H1 (cell line): ENCODE measurements around the gene CCL3. TPM values are rescaled to one million over a fixed set of nuclear protein-coding genes. Genes with fewer than 3 reads are reported as not detected.

Source experiments
- CTCF ChIA-PET: fragments of 300-600 bp; sonication (Branson Sonifier 250); formaldehyde crosslinking; loops from one replicate; lab custom pipeline; 2021; ENCODE audit not compliant: partially characterized antibody; lab: Charles Lee
- POLR2A ChIA-PET: fragments of 300-600 bp; sonication (Branson Sonifier 250); formaldehyde crosslinking; loops from one replicate; lab custom pipeline; 2021; ENCODE audit warnings: inconsistent platforms; ENCODE audit not compliant: partially characterized antibody; lab: Charles Lee
- DNase-seq, 2 experiments: peaks; one replicate each; pipeline versions ENCODE4 v3.0.0 to v3.0.0-alpha.2; 2010 to 2022; ENCODE audit warnings: low spot score in 2 of 2, low read depth in 1 of 2, mixed read lengths in 1 of 2
- FAIRE-seq: peaks from 2 replicates; lab custom pipeline; 2011; peaks lifted over from hg19 to GRCh38; lab: Jason Lieb, UNC
- H2AFZ ChIP-seq: 2 replicates; pipeline ENCODE4 v1.8.1; 2012; ENCODE audit warnings: low read length, inconsistent platforms
- H2AK5ac ChIP-seq: 2 replicates; pipeline ENCODE4 v1.6.1; 2013; ENCODE audit warnings: low read depth, low read length
- H2BK120ac ChIP-seq: replicated peaks from 2 replicates; pipeline ENCODE3; 2013; ENCODE audit warnings: low read depth, low read length, inconsistent platforms
- H2BK12ac ChIP-seq: 2 replicates; pipeline ENCODE4 v1.6.1; 2013; ENCODE audit warnings: low read depth, low read length
- H2BK15ac ChIP-seq: 2 replicates; pipeline ENCODE4 v1.6.1; 2013; ENCODE audit warnings: low read length
- H2BK20ac ChIP-seq: 2 replicates; pipeline ENCODE4 v1.6.1; 2013; ENCODE audit warnings: low read length
- H2BK5ac ChIP-seq: 2 replicates; pipeline ENCODE4 v1.6.1; 2013; ENCODE audit warnings: low read depth, low read length
- H3K14ac ChIP-seq: 2 replicates; pipeline ENCODE4 v1.6.1; 2013; ENCODE audit warnings: inconsistent platforms; ENCODE audit not compliant: insufficient read length
- H3K18ac ChIP-seq: 2 replicates; pipeline ENCODE4 v1.6.1; 2013; ENCODE audit warnings: low read length; ENCODE audit errors: extremely low read depth
- H3K23ac ChIP-seq: 2 replicates; pipeline ENCODE4 v1.6.1; 2013; ENCODE audit warnings: inconsistent platforms; ENCODE audit not compliant: insufficient read length
- H3K23me2 ChIP-seq: 2 replicates; pipeline ENCODE4 v1.6.1; 2013; ENCODE audit warnings: low read depth, low read length
- H3K27ac ChIP-seq: 2 replicates; pipeline ENCODE4 v1.6.1; 2011; ENCODE audit warnings: low read depth, low read length, inconsistent platforms
- H3K27me3 ChIP-seq, 4 experiments: replicated peaks in 1 of 4; 1 replicate in 1 of 4; 2 replicates in 3 of 4; pipeline versions ENCODE4 v1.6.1 to v1.8.1; 2011 to 2013; ENCODE audit warnings: low read length in 3 of 4, mild to moderate bottlenecking in 3 of 4, inconsistent platforms in 2 of 4, mixed read lengths in 2 of 4, moderate library complexity in 1 of 4; ENCODE audit not compliant: control insufficient read depth in 3 of 4, insufficient read depth in 3 of 4; ENCODE audit errors: extremely low read depth in 1 of 4
- H3K36me3 ChIP-seq, 4 experiments: 2 replicates each; pipeline versions ENCODE4 v1.6.1 to v1.8.1; 2011 to 2013; ENCODE audit warnings: mild to moderate bottlenecking in 4 of 4, low read length in 3 of 4, moderate library complexity in 2 of 4, control low read depth in 1 of 4, inconsistent platforms in 1 of 4; ENCODE audit not compliant: insufficient read depth in 4 of 4, control insufficient read depth in 2 of 4
- H3K4ac ChIP-seq: replicated peaks from 2 replicates; pipeline ENCODE3; 2013; ENCODE audit warnings: low read length, low read depth, mixed read lengths, inconsistent platforms; ENCODE audit not compliant: insufficient read length
- H3K4me1 ChIP-seq, 4 experiments: replicated peaks in 1 of 4; 1 replicate in 1 of 4; 2 replicates in 3 of 4; pipeline versions ENCODE4 v1.6.1 to v1.8.1; 2011 to 2013; ENCODE audit warnings: low read length in 3 of 4, inconsistent platforms in 2 of 4, mixed read lengths in 1 of 4; ENCODE audit not compliant: insufficient read depth in 4 of 4, control insufficient read depth in 3 of 4
- H3K4me2 ChIP-seq, 2 experiments: 2 replicates each; pipeline versions ENCODE4 v1.6.1 to v1.8.1; 2011 to 2013; ENCODE audit warnings: low read depth in 2 of 2, low read length in 2 of 2, control low read depth in 1 of 2, inconsistent platforms in 1 of 2, mild to moderate bottlenecking in 1 of 2; ENCODE audit not compliant: insufficient read depth in 1 of 2
- H3K4me3 ChIP-seq, 4 experiments: fragments of 200-600, 300-600 bp in 1 of 4; sonication (generic), shearing (Covaris generic), sonication (Bioruptor Twin) in 1 of 4; 2 replicates each; pipeline versions ENCODE4 v1.5.1 to v1.8.1; 2011 to 2016; ENCODE audit warnings: low read length in 4 of 4, low read depth in 3 of 4, control low read depth in 2 of 4, inconsistent platforms in 2 of 4, mild to moderate bottlenecking in 2 of 4, mixed read lengths in 1 of 4, moderate library complexity in 1 of 4; ENCODE audit not compliant: insufficient read depth in 2 of 4; ENCODE audit errors: extremely low read depth in 1 of 4
- H3K56ac ChIP-seq: replicated peaks from 2 replicates; pipeline ENCODE3; 2013; ENCODE audit warnings: low read depth, mild to moderate bottlenecking, mixed read lengths, low read length, inconsistent platforms; ENCODE audit not compliant: insufficient read length
- H3K79me1 ChIP-seq: 2 replicates; pipeline ENCODE4 v1.6.1; 2013; ENCODE audit warnings: low read depth, low read length, control low read depth
- H3K79me2 ChIP-seq, 2 experiments: 2 replicates each; pipeline versions ENCODE4 v1.6.1 to v1.8.1; 2012 to 2013; ENCODE audit warnings: low read length in 2 of 2, mild to moderate bottlenecking in 2 of 2, inconsistent platforms in 1 of 2; ENCODE audit not compliant: insufficient read depth in 2 of 2, control insufficient read depth in 1 of 2
- H3K9ac ChIP-seq, 4 experiments: replicated peaks in 1 of 4; 1 replicate in 1 of 4; 2 replicates in 3 of 4; pipeline versions ENCODE4 v1.6.1 to v1.8.1; 2011 to 2013; ENCODE audit warnings: low read depth in 3 of 4, low read length in 3 of 4, control low read depth in 2 of 4, mild to moderate bottlenecking in 2 of 4, moderate library complexity in 2 of 4, inconsistent platforms in 1 of 4; ENCODE audit errors: extremely low read depth in 1 of 4
- H3K9me3 ChIP-seq, 2 experiments: 2 replicates each; pipeline versions ENCODE4 v1.6.1 to v1.8.1; 2012 to 2013; ENCODE audit warnings: mild to moderate bottlenecking in 2 of 2, moderate library complexity in 2 of 2, control low read depth in 1 of 2, inconsistent platforms in 1 of 2, low read depth in 1 of 2, low read length in 1 of 2, mixed read lengths in 1 of 2; ENCODE audit not compliant: insufficient read depth in 2 of 2
- H4K20me1 ChIP-seq, 2 experiments: replicated peaks in 1 of 2; 2 replicates each; pipeline versions ENCODE3 to v1.8.1; 2011 to 2013; ENCODE audit warnings: inconsistent platforms in 2 of 2, low read length in 2 of 2, mild to moderate bottlenecking in 1 of 2; ENCODE audit not compliant: insufficient read depth in 2 of 2, control insufficient read depth in 1 of 2
- H4K5ac ChIP-seq: 2 replicates; pipeline ENCODE4 v1.6.1; 2013; ENCODE audit warnings: low read length, low read depth, mixed read lengths, inconsistent platforms; ENCODE audit not compliant: insufficient read length
- H4K8ac ChIP-seq: 2 replicates; pipeline ENCODE4 v1.8.0; 2013; ENCODE audit warnings: mild to moderate bottlenecking, moderate library complexity, low read length, inconsistent platforms; ENCODE audit not compliant: insufficient read depth; ENCODE audit errors: extremely low read depth
- H4K91ac ChIP-seq: replicated peaks from 2 replicates; pipeline ENCODE3; 2013; ENCODE audit warnings: low read length, mixed read lengths, inconsistent platforms; ENCODE audit not compliant: insufficient read length
- GTF2F1 ChIP-seq: IDR thresholded peaks from 2 replicates; pipeline ENCODE4 v1.6.1; 2012; ENCODE audit warnings: low read depth, low read length, improper control_type of control experiment, borderline replicate concordance
- NRF1 ChIP-seq: IDR thresholded peaks from 2 replicates; pipeline ENCODE4 v1.6.1; 2011; ENCODE audit warnings: mild to moderate bottlenecking, low read depth, low read length, improper control_type of control experiment
- POLR2AphosphoS5 ChIP-seq: IDR thresholded peaks from 2 replicates; pipeline ENCODE4 v1.6.1; 2011; ENCODE audit warnings: low read depth, low read length
- POU5F1 ChIP-seq: IDR thresholded peaks from 2 replicates; pipeline ENCODE4 v1.6.1; 2011; ENCODE audit warnings: low read depth, mild to moderate bottlenecking, low read length, moderate library complexity
- SIRT6 ChIP-seq: IDR thresholded peaks from one replicate; pipeline ENCODE4 v1.7.1; 2012; ENCODE audit warnings: low read length, inconsistent platforms
- SIX5 ChIP-seq: IDR thresholded peaks from 2 replicates; pipeline ENCODE4 v1.6.1; 2011; ENCODE audit warnings: mild to moderate bottlenecking, low read depth, low read length
- ZNF274 ChIP-seq: IDR thresholded peaks from 2 replicates; pipeline ENCODE4 v1.7.0; 2012; ENCODE audit warnings: low read length, borderline replicate concordance; ENCODE audit errors: extremely low read depth
- WGBS, 2 experiments: shearing (Covaris generic) in 1 of 2; methylation state at CpG; one replicate each; pipeline versions ENCODE4 v1.1.6 to v1.1.7; 2013 to 2015; ENCODE audit warnings: low lambda C conversion rate in 2 of 2, mixed read lengths in 2 of 2, inconsistent platforms in 1 of 2, low coverage in 1 of 2, missing lambda C conversion rate in 1 of 2; ENCODE audit not compliant: insufficient replicate concordance in 2 of 2, insufficient coverage in 1 of 2, insufficient read length in 1 of 2; ENCODE audit errors: extremely low coverage in 1 of 2, missing lambda C conversion rate in 1 of 2; 5-methylcytosine and 5-hydroxymethylcytosine counted together
- polyA plus RNA-seq, 7 experiments: library from polyadenylated mRNA; depleted of rRNA in 3 of 7; stranded (reverse) in 5 of 7; unstranded in 2 of 7; fragments of >200 nt in 5 of 7; fragments of 200-250 nt in 2 of 7; gene quantifications; 1 replicate in 5 of 7; 2 replicates in 1 of 7; 4 replicates in 1 of 7; pipeline versions ENCODE4 v1.2.1 to v1.2.3, GENCODE V29; 2011 to 2013; ENCODE audit warnings: missing spikeins in 2 of 7, mixed read lengths in 2 of 7
- total RNA-seq: library from RNA; stranded (reverse); fragmentation: NEBNext Ultra II Directional; extraction: Animal tissue kit (Norgen Biotek cat#: 25700); gene quantifications from 2 replicates; pipeline ENCODE4 v1.2.1, GENCODE V29; 2021

CCL3 gene
- total and polyA plus RNA-seq, 2 of the 8 experiments (the other 6 are each of a cell fraction or from before 2014, with no cell fraction given), result not detected

- Histone ChIP-seq H4K91ac (no peak overlapping the region), H3K9ac (no peak overlapping the region), H2BK15ac (no peak overlapping the region), H3K4me2 (no peak overlapping the region), H2BK5ac (no peak overlapping the region), H4K5ac (no peak overlapping the region), H3K36me3 (no peaks in the 10 kb centered on the region), H3K9me3 (no peaks in the 10 kb centered on the region), H3K27ac (no peak overlapping the region), H3K23ac (no peak overlapping the region), H3K14ac (no peak overlapping the region), H2BK12ac (no peak overlapping the region), H3K23me2 (no peaks in the 10 kb centered on the region), H2BK20ac (no peak overlapping the region), H3K18ac (no peak overlapping the region), H2AK5ac (no peak overlapping the region), H3K4me1 (no peaks in the 10 kb centered on the region), H4K8ac (no peak overlapping the region), H2BK120ac (no peak overlapping the region), H3K79me2 (no peaks in the 10 kb centered on the region), H3K79me1 (no peaks in the 10 kb centered on the region), H4K20me1 (no peaks in the 10 kb centered on the region), H3K56ac (no peak overlapping the region), H3K27me3 (no peaks in the 10 kb centered on the region), H2AFZ (no peak overlapping the region), H3K4me3 (no peak overlapping the region), H3K4ac (no peak overlapping the region)
- DNase-seq (no peak), FAIRE-seq (no peak)
- POLR2A ChIA-PET, result no interaction called here
- CTCF ChIA-PET, result no interaction called here
- 93% methylated on average over 3 of the region's 3 CpGs; no CpG with 5 or more reads in 1 of the 2 experiments for WGBS, 2 experiments
- no peak for TF ChIP-seq NRF1
- TF ChIP-seq POU5F1, result no peak
- TF ChIP-seq SIRT6, result no peak
- no peak for TF ChIP-seq POLR2AphosphoS5
- TF ChIP-seq SIX5, result no peak
- TF ChIP-seq ZNF274, result no peak
- no peak for TF ChIP-seq GTF2F1
Observed at GRCh38 chr17:36107660-36108059, 17.7 kb upstream of the CCL3 start.
